H1 (cell line): ENCODE measurements around the gene CEP70. TPM values are rescaled to one million over a fixed set of nuclear protein-coding genes. Genes with fewer than 3 reads are reported as not detected.

Experiments used
- CTCF ChIA-PET: fragments of 300-600 bp; sonication (Branson Sonifier 250); formaldehyde crosslinking; loops from one replicate; lab custom pipeline; 2021; ENCODE audit not compliant: partially characterized antibody; lab: Charles Lee
- POLR2A ChIA-PET: fragments of 300-600 bp; sonication (Branson Sonifier 250); formaldehyde crosslinking; loops from one replicate; lab custom pipeline; 2021; ENCODE audit warnings: inconsistent platforms; ENCODE audit not compliant: partially characterized antibody; lab: Charles Lee
- DNase-seq, 2 experiments: peaks; one replicate each; pipeline versions ENCODE4 v3.0.0 to v3.0.0-alpha.2; 2010 to 2022; ENCODE audit warnings: low spot score in 2 of 2, low read depth in 1 of 2, mixed read lengths in 1 of 2
- FAIRE-seq: peaks from 2 replicates; lab custom pipeline; 2011; peaks lifted over from hg19 to GRCh38; lab: Jason Lieb, UNC
- H2AFZ ChIP-seq: 2 replicates; pipeline ENCODE4 v1.8.1; 2012; ENCODE audit warnings: low read length, inconsistent platforms
- H2AK5ac ChIP-seq: 2 replicates; pipeline ENCODE4 v1.6.1; 2013; ENCODE audit warnings: low read depth, low read length
- H2BK120ac ChIP-seq: replicated peaks from 2 replicates; pipeline ENCODE3; 2013; ENCODE audit warnings: low read depth, low read length, inconsistent platforms
- H2BK12ac ChIP-seq: 2 replicates; pipeline ENCODE4 v1.6.1; 2013; ENCODE audit warnings: low read depth, low read length
- H2BK15ac ChIP-seq: 2 replicates; pipeline ENCODE4 v1.6.1; 2013; ENCODE audit warnings: low read length
- H2BK20ac ChIP-seq: 2 replicates; pipeline ENCODE4 v1.6.1; 2013; ENCODE audit warnings: low read length
- H2BK5ac ChIP-seq: 2 replicates; pipeline ENCODE4 v1.6.1; 2013; ENCODE audit warnings: low read depth, low read length
- H3K14ac ChIP-seq: 2 replicates; pipeline ENCODE4 v1.6.1; 2013; ENCODE audit warnings: inconsistent platforms; ENCODE audit not compliant: insufficient read length
- H3K18ac ChIP-seq: 2 replicates; pipeline ENCODE4 v1.6.1; 2013; ENCODE audit warnings: low read length; ENCODE audit errors: extremely low read depth
- H3K23ac ChIP-seq: 2 replicates; pipeline ENCODE4 v1.6.1; 2013; ENCODE audit warnings: inconsistent platforms; ENCODE audit not compliant: insufficient read length
- H3K23me2 ChIP-seq: 2 replicates; pipeline ENCODE4 v1.6.1; 2013; ENCODE audit warnings: low read depth, low read length
- H3K27ac ChIP-seq: 2 replicates; pipeline ENCODE4 v1.6.1; 2011; ENCODE audit warnings: low read depth, low read length, inconsistent platforms
- H3K27me3 ChIP-seq, 4 experiments: replicated peaks in 1 of 4; 1 replicate in 1 of 4; 2 replicates in 3 of 4; pipeline versions ENCODE4 v1.6.1 to v1.8.1; 2011 to 2013; ENCODE audit warnings: low read length in 3 of 4, mild to moderate bottlenecking in 3 of 4, inconsistent platforms in 2 of 4, mixed read lengths in 2 of 4, moderate library complexity in 1 of 4; ENCODE audit not compliant: control insufficient read depth in 3 of 4, insufficient read depth in 3 of 4; ENCODE audit errors: extremely low read depth in 1 of 4
- H3K36me3 ChIP-seq, 4 experiments: 2 replicates each; pipeline versions ENCODE4 v1.6.1 to v1.8.1; 2011 to 2013; ENCODE audit warnings: mild to moderate bottlenecking in 4 of 4, low read length in 3 of 4, moderate library complexity in 2 of 4, control low read depth in 1 of 4, inconsistent platforms in 1 of 4; ENCODE audit not compliant: insufficient read depth in 4 of 4, control insufficient read depth in 2 of 4
- H3K4ac ChIP-seq: replicated peaks from 2 replicates; pipeline ENCODE3; 2013; ENCODE audit warnings: low read length, low read depth, mixed read lengths, inconsistent platforms; ENCODE audit not compliant: insufficient read length
- H3K4me1 ChIP-seq, 4 experiments: replicated peaks in 1 of 4; 1 replicate in 1 of 4; 2 replicates in 3 of 4; pipeline versions ENCODE4 v1.6.1 to v1.8.1; 2011 to 2013; ENCODE audit warnings: low read length in 3 of 4, inconsistent platforms in 2 of 4, mixed read lengths in 1 of 4; ENCODE audit not compliant: insufficient read depth in 4 of 4, control insufficient read depth in 3 of 4
- H3K4me2 ChIP-seq, 2 experiments: 2 replicates each; pipeline versions ENCODE4 v1.6.1 to v1.8.1; 2011 to 2013; ENCODE audit warnings: low read depth in 2 of 2, low read length in 2 of 2, control low read depth in 1 of 2, inconsistent platforms in 1 of 2, mild to moderate bottlenecking in 1 of 2; ENCODE audit not compliant: insufficient read depth in 1 of 2
- H3K4me3 ChIP-seq, 4 experiments: fragments of 200-600, 300-600 bp in 1 of 4; sonication (generic), shearing (Covaris generic), sonication (Bioruptor Twin) in 1 of 4; 2 replicates each; pipeline versions ENCODE4 v1.5.1 to v1.8.1; 2011 to 2016; ENCODE audit warnings: low read length in 4 of 4, low read depth in 3 of 4, control low read depth in 2 of 4, inconsistent platforms in 2 of 4, mild to moderate bottlenecking in 2 of 4, mixed read lengths in 1 of 4, moderate library complexity in 1 of 4; ENCODE audit not compliant: insufficient read depth in 2 of 4; ENCODE audit errors: extremely low read depth in 1 of 4
- H3K56ac ChIP-seq: replicated peaks from 2 replicates; pipeline ENCODE3; 2013; ENCODE audit warnings: low read depth, mild to moderate bottlenecking, mixed read lengths, low read length, inconsistent platforms; ENCODE audit not compliant: insufficient read length
- H3K79me1 ChIP-seq: 2 replicates; pipeline ENCODE4 v1.6.1; 2013; ENCODE audit warnings: low read depth, low read length, control low read depth
- H3K79me2 ChIP-seq, 2 experiments: 2 replicates each; pipeline versions ENCODE4 v1.6.1 to v1.8.1; 2012 to 2013; ENCODE audit warnings: low read length in 2 of 2, mild to moderate bottlenecking in 2 of 2, inconsistent platforms in 1 of 2; ENCODE audit not compliant: insufficient read depth in 2 of 2, control insufficient read depth in 1 of 2
- H3K9ac ChIP-seq, 4 experiments: replicated peaks in 1 of 4; 1 replicate in 1 of 4; 2 replicates in 3 of 4; pipeline versions ENCODE4 v1.6.1 to v1.8.1; 2011 to 2013; ENCODE audit warnings: low read depth in 3 of 4, low read length in 3 of 4, control low read depth in 2 of 4, mild to moderate bottlenecking in 2 of 4, moderate library complexity in 2 of 4, inconsistent platforms in 1 of 4; ENCODE audit errors: extremely low read depth in 1 of 4
- H3K9me3 ChIP-seq, 2 experiments: 2 replicates each; pipeline versions ENCODE4 v1.6.1 to v1.8.1; 2012 to 2013; ENCODE audit warnings: mild to moderate bottlenecking in 2 of 2, moderate library complexity in 2 of 2, control low read depth in 1 of 2, inconsistent platforms in 1 of 2, low read depth in 1 of 2, low read length in 1 of 2, mixed read lengths in 1 of 2; ENCODE audit not compliant: insufficient read depth in 2 of 2
- H4K20me1 ChIP-seq, 2 experiments: replicated peaks in 1 of 2; 2 replicates each; pipeline versions ENCODE3 to v1.8.1; 2011 to 2013; ENCODE audit warnings: inconsistent platforms in 2 of 2, low read length in 2 of 2, mild to moderate bottlenecking in 1 of 2; ENCODE audit not compliant: insufficient read depth in 2 of 2, control insufficient read depth in 1 of 2
- H4K5ac ChIP-seq: 2 replicates; pipeline ENCODE4 v1.6.1; 2013; ENCODE audit warnings: low read length, low read depth, mixed read lengths, inconsistent platforms; ENCODE audit not compliant: insufficient read length
- H4K8ac ChIP-seq: 2 replicates; pipeline ENCODE4 v1.8.0; 2013; ENCODE audit warnings: mild to moderate bottlenecking, moderate library complexity, low read length, inconsistent platforms; ENCODE audit not compliant: insufficient read depth; ENCODE audit errors: extremely low read depth
- H4K91ac ChIP-seq: replicated peaks from 2 replicates; pipeline ENCODE3; 2013; ENCODE audit warnings: low read length, mixed read lengths, inconsistent platforms; ENCODE audit not compliant: insufficient read length
- HDAC2 ChIP-seq, 2 experiments: fragments of 300-600 bp in 1 of 2; sonication (generic) in 1 of 2; IDR thresholded peaks; 2 replicates each; pipeline ENCODE4 v1.6.1; 2011 to 2012; ENCODE audit warnings: low read depth in 2 of 2, low read length in 2 of 2, mild to moderate bottlenecking in 2 of 2, moderate library complexity in 2 of 2, borderline replicate concordance in 1 of 2, inconsistent platforms in 1 of 2
- POU5F1 ChIP-seq: IDR thresholded peaks from 2 replicates; pipeline ENCODE4 v1.6.1; 2011; ENCODE audit warnings: low read depth, mild to moderate bottlenecking, low read length, moderate library complexity
- RNF2 ChIP-seq: fragments of 200-900, 300-1000 bp; sonication (generic); IDR thresholded peaks from 2 replicates; pipeline ENCODE4 v1.7.1; 2016; ENCODE audit warnings: borderline replicate concordance, low read depth, mild to moderate bottlenecking, antibody characterized with exemption, low read length; ENCODE audit not compliant: poor library complexity, severe bottlenecking; ENCODE audit errors: missing control alignments
- RXRA ChIP-seq: IDR thresholded peaks from 2 replicates; pipeline ENCODE4 v1.6.1; 2011; ENCODE audit warnings: low read depth, mild to moderate bottlenecking, low read length, moderate library complexity; ENCODE audit not compliant: insufficient read depth
- SP1 ChIP-seq: IDR thresholded peaks from 2 replicates; pipeline ENCODE4 v1.6.1; 2011; ENCODE audit warnings: low read depth, low read length
- YY1 ChIP-seq: IDR thresholded peaks from 2 replicates; pipeline ENCODE4 v1.6.1; 2011; ENCODE audit warnings: low read depth, mild to moderate bottlenecking, low read length
- WGBS, 2 experiments: shearing (Covaris generic) in 1 of 2; methylation state at CpG; one replicate each; pipeline versions ENCODE4 v1.1.6 to v1.1.7; 2013 to 2015; ENCODE audit warnings: low lambda C conversion rate in 2 of 2, mixed read lengths in 2 of 2, inconsistent platforms in 1 of 2, low coverage in 1 of 2, missing lambda C conversion rate in 1 of 2; ENCODE audit not compliant: insufficient replicate concordance in 2 of 2, insufficient coverage in 1 of 2, insufficient read length in 1 of 2; ENCODE audit errors: extremely low coverage in 1 of 2, missing lambda C conversion rate in 1 of 2; 5-methylcytosine and 5-hydroxymethylcytosine counted together
- polyA plus RNA-seq, 7 experiments: library from polyadenylated mRNA; depleted of rRNA in 3 of 7; stranded (reverse) in 5 of 7; unstranded in 2 of 7; fragments of >200 nt in 5 of 7; fragments of 200-250 nt in 2 of 7; gene quantifications; 1 replicate in 5 of 7; 2 replicates in 1 of 7; 4 replicates in 1 of 7; pipeline versions ENCODE4 v1.2.1 to v1.2.3, GENCODE V29; 2011 to 2013; ENCODE audit warnings: missing spikeins in 2 of 7, mixed read lengths in 2 of 7
- total RNA-seq: library from RNA; stranded (reverse); fragmentation: NEBNext Ultra II Directional; extraction: Animal tissue kit (Norgen Biotek cat#: 25700); gene quantifications from 2 replicates; pipeline ENCODE4 v1.2.1, GENCODE V29; 2021
- TF ChIP-seq, protein P1 (sequence below): IDR thresholded peaks from 2 replicates; pipeline ENCODE4 v1.6.1; 2011; ENCODE audit warnings: low read depth, mild to moderate bottlenecking, low read length; ENCODE audit not compliant: insufficient read depth

CEP70 gene
- total and polyA plus RNA-seq, 2 of the 8 experiments (the other 6 are each of a cell fraction or from before 2014, with no cell fraction given): 3.9 to 26.2 TPM

GRCh38 chr3:138578141-138578540, 15.9 kb downstream of the CEP70 start:
- TF ChIP-seq, protein P1, sequence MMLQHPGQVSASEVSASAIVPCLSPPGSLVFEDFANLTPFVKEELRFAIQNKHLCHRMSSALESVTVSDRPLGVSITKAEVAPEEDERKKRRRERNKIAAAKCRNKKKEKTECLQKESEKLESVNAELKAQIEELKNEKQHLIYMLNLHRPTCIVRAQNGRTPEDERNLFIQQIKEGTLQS: no peak
- TF ChIP-seq RXRA (no peak), SP1 (no peak), YY1 (no peak), HDAC2 (IDR thresholded peaks at IDR 0.05; ENCODE audit: borderline replicate concordance in 1 of 2, low read depth in 2 of 2, low read length in 2 of 2) (no peak), POU5F1 (no peak), RNF2 (no peak)
- H4K91ac ChIP-seq: no peak overlapping the region
- H3K4me2 ChIP-seq: no peak overlapping the region
- H3K36me3 ChIP-seq: no peaks in the 10 kb centered on the region; a peak in 1 of 8 replicates
- peaks cover 4 to 11% (median 5%) of the 10 kb centered on the region in 4 experiments for H3K4me1 ChIP-seq
- no peak overlapping the region for H4K8ac ChIP-seq
- no peak overlapping the region for H3K27ac ChIP-seq
- H2BK15ac ChIP-seq: no peak overlapping the region
- H3K79me1 ChIP-seq: no peaks in the 10 kb centered on the region
- DNase-seq (no peak), FAIRE-seq (no peak)
- no peaks in the 10 kb centered on the region for H3K27me3 ChIP-seq
- no peak overlapping the region for H3K56ac ChIP-seq
- no peaks in the 10 kb centered on the region for H4K20me1 ChIP-seq
- H3K18ac ChIP-seq: no peak overlapping the region
- peaks cover 10 to 13% of the 10 kb centered on the region in 2 experiments for H3K9me3 ChIP-seq
- H2AFZ ChIP-seq: no peak overlapping the region
- H4K5ac ChIP-seq: no peak overlapping the region
- POLR2A ChIA-PET: no interaction called here
- H3K23me2 ChIP-seq: no peaks in the 10 kb centered on the region; the same call in 1 of the 2 replicates
- no peak overlapping the region for H3K4me3 ChIP-seq
- no peak overlapping the region for H3K14ac ChIP-seq
- no peak overlapping the region for H2BK5ac ChIP-seq
- H2AK5ac ChIP-seq: no peak overlapping the region
- no peak overlapping the region for H3K23ac ChIP-seq
- no peak overlapping the region for H3K9ac ChIP-seq
- 93% methylated on average over 4 of the region's 4 CpGs; no CpG with 5 or more reads in 1 of the 2 experiments for WGBS, 2 experiments
- no peak overlapping the region for H3K4ac ChIP-seq
- no peak overlapping the region for H2BK120ac ChIP-seq
- H2BK12ac ChIP-seq: no peak overlapping the region
- no peaks in the 10 kb centered on the region; a peak in 1 of 4 replicates for H3K79me2 ChIP-seq
- CTCF ChIA-PET: interaction anchor here (1.1 kb wide), 2 partner anchors 10 to 17 kb away, joined by 5 read pairs; no protein-coding TSS in a partner anchor
- H2BK20ac ChIP-seq: no peak overlapping the region
